COLO668 (cell line): ENCODE results near the gene GPHN.

ENCODE experiments used
- DNase-seq: peaks from one replicate; lab custom pipeline; 2025; ENCODE audit not compliant: unreplicated experiment; lab: John Stamatoyannopoulos, UW

GPHN gene

GRCh38 chr14:66507722-66508546 is at the start of gene GPHN:
Gene GPHN, plus strand, starts transcription at chr14:66508147.
- DNase-seq = peak; percentile 99

- no peak for DNase-seq
Measured at GRCh38 chr14:66459603-66460002, 48.3 kb upstream of the GPHN start.

GRCh38 chr14:66464261-66464660 is 43.7 kb upstream of the GPHN start:
- DNase-seq = no peak

GRCh38 chr14:66468778-66469367 is 39.1 kb upstream of the GPHN start:
- no peak for DNase-seq

GRCh38 chr14:66471584-66471983 is 36.4 kb upstream of the GPHN start:
- no peak for DNase-seq

GRCh38 chr14:66472251-66472650 is 35.7 kb upstream of the GPHN start:
- no peak for DNase-seq

GRCh38 chr14:66473223-66473622 is 34.7 kb upstream of the GPHN start:
- no peak for DNase-seq

- DNase-seq = no peak
Measured at GRCh38 chr14:66476964-66477363, 31.0 kb upstream of the GPHN start.

- DNase-seq = no peak
Measured at GRCh38 chr14:66477567-66477966, 30.4 kb upstream of the GPHN start.

GRCh38 chr14:66482873-66483272 is 25.1 kb upstream of the GPHN start:
- no peak for DNase-seq

- DNase-seq = no peak
Measured at GRCh38 chr14:66483322-66483721, 24.6 kb upstream of the GPHN start.

GRCh38 chr14:66485029-66485428 is 22.9 kb upstream of the GPHN start:
- DNase-seq = no peak

GRCh38 chr14:66485910-66486421 is 22.0 kb upstream of the GPHN start, which contains the start of gene CCDC196:
Gene CCDC196, plus strand, starts transcription at chr14:66486371. Its CDS starts 132 bp downstream, at chr14:66486503.
- no peak for DNase-seq

GRCh38 chr14:66487164-66487563 is 20.8 kb upstream of the GPHN start:
- no peak for DNase-seq

- DNase-seq = no peak
Measured at GRCh38 chr14:66490143-66491111, 17.5 kb upstream of the GPHN start.

GRCh38 chr14:66493750-66494149 is 14.2 kb upstream of the GPHN start:
- no peak for DNase-seq

- DNase-seq = peak; percentile 49
Measured at GRCh38 chr14:66495218-66496098, 12.5 kb upstream of the GPHN start.

- DNase-seq = no peak
Measured at GRCh38 chr14:66496188-66496807, 11.6 kb upstream of the GPHN start.

GRCh38 chr14:66496911-66497310 is 11.0 kb upstream of the GPHN start:
- no peak for DNase-seq

GRCh38 chr14:66498311-66498710 is 9.6 kb upstream of the GPHN start:
- DNase-seq = no peak
